HEK293 (cell line): ENCODE results near the gene LIN52.

ENCODE experiments used
- BCL6B ChIP-seq: fragments of 450-650 bp; formaldehyde crosslinking; IDR thresholded peaks from 2 replicates; pipeline ENCODE4 v1.5.1; 2017; ENCODE audit warnings: missing biosample characterization, missing genetic modification characterization
- GLI4 ChIP-seq: fragments of 450-650 bp; formaldehyde crosslinking; IDR thresholded peaks from 2 replicates; pipeline ENCODE4 v1.5.1; 2016; ENCODE audit warnings: missing biosample characterization, missing genetic modification characterization
- INSM2 ChIP-seq: fragments of 450-650 bp; formaldehyde crosslinking; IDR thresholded peaks from 2 replicates; pipeline ENCODE4 v1.5.1; 2016; ENCODE audit warnings: missing biosample characterization, missing genetic modification characterization
- KLF17 ChIP-seq: fragments of 450-650 bp; formaldehyde crosslinking; IDR thresholded peaks from 2 replicates; pipeline ENCODE4 v1.5.1; 2016; ENCODE audit warnings: missing biosample characterization, missing genetic modification characterization
- OVOL3 ChIP-seq: fragments of 450-650 bp; formaldehyde crosslinking; IDR thresholded peaks from 2 replicates; pipeline ENCODE4 v1.5.1; 2016; ENCODE audit warnings: missing biosample characterization, missing genetic modification characterization
- PRDM1 ChIP-seq: fragments of 450-650 bp; formaldehyde crosslinking; IDR thresholded peaks from 2 replicates; pipeline ENCODE4; 2016; ENCODE audit warnings: missing biosample characterization, missing genetic modification characterization
- SCRT2 ChIP-seq: fragments of 450-650 bp; formaldehyde crosslinking; IDR thresholded peaks from 2 replicates; pipeline ENCODE4 v1.5.1; 2016; ENCODE audit warnings: missing biosample characterization, missing genetic modification characterization
- SETDB1 ChIP-seq: IDR thresholded peaks from one replicate; pipeline ENCODE4 v1.6.1; 2017; ENCODE audit warnings: mild to moderate bottlenecking, low read length, moderate library complexity, mixed read lengths; ENCODE audit not compliant: insufficient read length
- ZBTB1 ChIP-seq: fragments of 450-650 bp; formaldehyde crosslinking; IDR thresholded peaks from 2 replicates; pipeline ENCODE4 v1.5.1; 2016; ENCODE audit warnings: missing biosample characterization, missing genetic modification characterization
- ZFP41 ChIP-seq: fragments of 450-650 bp; formaldehyde crosslinking; IDR thresholded peaks from 2 replicates; pipeline ENCODE4 v1.5.1; 2016; ENCODE audit warnings: missing biosample characterization, missing genetic modification characterization, borderline replicate concordance
- ZNF140 ChIP-seq: fragments of 450-650 bp; formaldehyde crosslinking; IDR thresholded peaks from 2 replicates; pipeline ENCODE4 v1.5.1; 2016; ENCODE audit warnings: missing biosample characterization, missing genetic modification characterization
- ZNF19 ChIP-seq: fragments of 450-650 bp; formaldehyde crosslinking; IDR thresholded peaks from 2 replicates; pipeline ENCODE4; 2016; ENCODE audit warnings: missing biosample characterization, missing genetic modification characterization, low read depth
- ZNF2 ChIP-seq: fragments of 450-650 bp; formaldehyde crosslinking; IDR thresholded peaks from 2 replicates; pipeline ENCODE4 v1.5.1; 2016; ENCODE audit warnings: missing biosample characterization, missing genetic modification characterization
- ZNF248 ChIP-seq: fragments of 450-650 bp; formaldehyde crosslinking; IDR thresholded peaks from 2 replicates; pipeline ENCODE4 v1.5.1; 2017; ENCODE audit warnings: missing biosample characterization, missing genetic modification characterization
- ZNF26 ChIP-seq: fragments of 450-650 bp; formaldehyde crosslinking; IDR thresholded peaks from 2 replicates; pipeline ENCODE4 v1.5.1; 2016; ENCODE audit warnings: missing biosample characterization, missing genetic modification characterization
- ZNF335 ChIP-seq: fragments of 450-650 bp; formaldehyde crosslinking; conservative IDR thresholded peaks from 2 replicates; pipeline ENCODE4 v1.5.1; 2016; ENCODE audit warnings: missing biosample characterization, missing genetic modification characterization
- ZNF391 ChIP-seq: fragments of 450-650 bp; formaldehyde crosslinking; IDR thresholded peaks from 2 replicates; pipeline ENCODE4 v1.5.1; 2016; ENCODE audit warnings: low read depth, missing biosample characterization, missing genetic modification characterization, borderline replicate concordance
- ZNF501 ChIP-seq: fragments of 450-650 bp; formaldehyde crosslinking; IDR thresholded peaks from 2 replicates; pipeline ENCODE4 v1.5.1; 2016; ENCODE audit warnings: missing biosample characterization, missing genetic modification characterization
- ZNF510 ChIP-seq: fragments of 450-650 bp; formaldehyde crosslinking; IDR thresholded peaks from 2 replicates; pipeline ENCODE4 v1.5.1; 2018; ENCODE audit warnings: mild to moderate bottlenecking, missing genetic modification characterization, missing biosample characterization; ENCODE audit not compliant: insufficient replicate concordance
- ZNF529 ChIP-seq: fragments of 450-650 bp; formaldehyde crosslinking; IDR thresholded peaks from 2 replicates; pipeline ENCODE4 v1.5.1; 2017; ENCODE audit warnings: missing genetic modification characterization, missing biosample characterization; ENCODE audit not compliant: insufficient replicate concordance
- ZNF530 ChIP-seq: fragments of 450-650 bp; formaldehyde crosslinking; IDR thresholded peaks from 2 replicates; pipeline ENCODE4 v1.5.1; 2016; ENCODE audit warnings: low read depth, missing biosample characterization, missing genetic modification characterization
- ZNF548 ChIP-seq: fragments of 450-650 bp; formaldehyde crosslinking; IDR thresholded peaks from 2 replicates; pipeline ENCODE4 v1.5.1; 2016; ENCODE audit warnings: missing biosample characterization, missing genetic modification characterization
- ZNF558 ChIP-seq: fragments of 450-650 bp; formaldehyde crosslinking; IDR thresholded peaks from 2 replicates; pipeline ENCODE4 v1.5.1; 2016; ENCODE audit warnings: missing biosample characterization, missing genetic modification characterization
- ZNF571 ChIP-seq: fragments of 450-650 bp; formaldehyde crosslinking; IDR thresholded peaks from 2 replicates; pipeline ENCODE4 v1.5.0; 2017; ENCODE audit warnings: missing biosample characterization, missing genetic modification characterization
- ZNF585B ChIP-seq: fragments of 450-650 bp; formaldehyde crosslinking; IDR thresholded peaks from 2 replicates; pipeline ENCODE4 v1.5.1; 2016; ENCODE audit warnings: missing biosample characterization, missing genetic modification characterization
- ZNF596 ChIP-seq: fragments of 450-650 bp; IDR thresholded peaks from 2 replicates; pipeline ENCODE4 v1.5.0; 2018; ENCODE audit warnings: missing biosample characterization, mild to moderate bottlenecking, missing genetic modification characterization, moderate library complexity
- ZNF677 ChIP-seq: fragments of 450-650 bp; IDR thresholded peaks from 2 replicates; pipeline ENCODE4 v1.5.0; 2018; ENCODE audit warnings: missing biosample characterization, mild to moderate bottlenecking, missing genetic modification characterization, moderate library complexity
- ZNF707 ChIP-seq: fragments of 450-650 bp; formaldehyde crosslinking; IDR thresholded peaks from 2 replicates; pipeline ENCODE4 v1.5.1; 2016; ENCODE audit warnings: missing biosample characterization, missing genetic modification characterization
- TF ChIP-seq, protein P1 (sequence below): fragments of 450-650 bp; formaldehyde crosslinking; IDR thresholded peaks from 2 replicates; pipeline ENCODE4 v1.5.1; 2016; ENCODE audit warnings: missing biosample characterization, missing genetic modification characterization, low read depth
- TF ChIP-seq, protein P2 (sequence below): fragments of 450-650 bp; formaldehyde crosslinking; IDR thresholded peaks from 2 replicates; pipeline ENCODE4 v1.5.1; 2016; ENCODE audit warnings: missing biosample characterization, missing genetic modification characterization, low read depth

Gene LIN52

GRCh38 chr14:74133833-74134481, 49.2 kb downstream of the LIN52 start (continued):
- TF ChIP-seq KLF17 (no peak), SETDB1 (no peak), ZNF140 (no peak), ZNF26 (no peak), ZNF558 (tag by site-specific recombination) (no peak), ZFP41 (tag by site-specific recombination) (no peak), GLI4 (no peak), ZNF571 (no peak), ZNF707 (tag by site-specific recombination) (no peak), ZNF548 (tag by site-specific recombination) (no peak), ZBTB1 (tag by site-specific recombination) (no peak), ZNF19 (tag by site-specific recombination) (no peak), PRDM1 (no peak), ZNF677 (tag by site-specific recombination) (no peak), ZNF510 (no peak), INSM2 (no peak), SCRT2 (tag by site-specific recombination) (no peak), ZNF2 (no peak), BCL6B (tag by site-specific recombination) (no peak), ZNF335 (tag by site-specific recombination) (no peak), ZNF596 (tag by site-specific recombination) (peak; percentile 69), ZNF501 (tag by site-specific recombination) (no peak), ZNF530 (tag by site-specific recombination) (no peak), ZNF248 (tag by site-specific recombination) (no peak), OVOL3 (tag by site-specific recombination) (peak; percentile 34; the same call in 1 of the 2 replicates), ZNF585B (tag by site-specific recombination) (no peak), ZNF391 (tag by site-specific recombination) (no peak), ZNF529 (tag by site-specific recombination) (no peak)
- TF ChIP-seq, protein P1, sequence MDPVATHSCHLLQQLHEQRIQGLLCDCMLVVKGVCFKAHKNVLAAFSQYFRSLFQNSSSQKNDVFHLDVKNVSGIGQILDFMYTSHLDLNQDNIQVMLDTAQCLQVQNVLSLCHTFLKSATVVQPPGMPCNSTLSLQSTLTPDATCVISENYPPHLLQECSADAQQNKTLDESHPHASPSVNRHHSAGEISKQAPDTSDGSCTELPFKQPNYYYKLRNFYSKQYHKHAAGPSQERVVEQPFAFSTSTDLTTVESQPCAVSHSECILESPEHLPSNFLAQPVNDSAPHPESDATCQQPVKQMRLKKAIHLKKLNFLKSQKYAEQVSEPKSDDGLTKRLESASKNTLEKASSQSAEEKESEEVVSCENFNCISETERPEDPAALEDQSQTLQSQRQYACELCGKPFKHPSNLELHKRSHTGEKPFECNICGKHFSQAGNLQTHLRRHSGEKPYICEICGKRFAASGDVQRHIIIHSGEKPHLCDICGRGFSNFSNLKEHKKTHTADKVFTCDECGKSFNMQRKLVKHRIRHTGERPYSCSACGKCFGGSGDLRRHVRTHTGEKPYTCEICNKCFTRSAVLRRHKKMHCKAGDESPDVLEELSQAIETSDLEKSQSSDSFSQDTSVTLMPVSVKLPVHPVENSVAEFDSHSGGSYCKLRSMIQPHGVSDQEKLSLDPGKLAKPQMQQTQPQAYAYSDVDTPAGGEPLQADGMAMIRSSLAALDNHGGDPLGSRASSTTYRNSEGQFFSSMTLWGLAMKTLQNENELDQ, result no peak
- TF ChIP-seq, protein P2, sequence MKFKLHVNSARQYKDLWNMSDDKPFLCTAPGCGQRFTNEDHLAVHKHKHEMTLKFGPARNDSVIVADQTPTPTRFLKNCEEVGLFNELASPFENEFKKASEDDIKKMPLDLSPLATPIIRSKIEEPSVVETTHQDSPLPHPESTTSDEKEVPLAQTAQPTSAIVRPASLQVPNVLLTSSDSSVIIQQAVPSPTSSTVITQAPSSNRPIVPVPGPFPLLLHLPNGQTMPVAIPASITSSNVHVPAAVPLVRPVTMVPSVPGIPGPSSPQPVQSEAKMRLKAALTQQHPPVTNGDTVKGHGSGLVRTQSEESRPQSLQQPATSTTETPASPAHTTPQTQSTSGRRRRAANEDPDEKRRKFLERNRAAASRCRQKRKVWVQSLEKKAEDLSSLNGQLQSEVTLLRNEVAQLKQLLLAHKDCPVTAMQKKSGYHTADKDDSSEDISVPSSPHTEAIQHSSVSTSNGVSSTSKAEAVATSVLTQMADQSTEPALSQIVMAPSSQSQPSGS (tag by site-specific recombination), result no peak
